GM23338 (cell line): ENCODE measurements around the gene RFX7. TPM values are rescaled to one million over a fixed set of nuclear protein-coding genes. Genes with fewer than 3 reads are reported as not detected.

ENCODE experiments used
- ATAC-seq: fragments of 200-7000 bp; cut with Tn5 transposase; 3 replicates; pipeline ENCODE4 v1.9.1; 2020
- DNase-seq: peaks from one replicate; pipeline ENCODE4 v3.0.0-alpha.2; 2015; ENCODE audit warnings: low spot score
- H2AFZ ChIP-seq: fragments of 200-600 bp; sonication (generic); 2 replicates; pipeline ENCODE4 v1.8.0; 2016; ENCODE audit warnings: antibody characterized with exemption, mild to moderate bottlenecking, moderate library complexity
- H3F3A ChIP-seq: fragments of 200-600 bp; sonication (generic); replicated peaks from 2 replicates; pipeline ENCODE4 v1.8.0; 2017; ENCODE audit warnings: antibody characterized with exemption, mixed run types, low read depth
- H3K27ac ChIP-seq: fragments of 200-600 bp; sonication (generic); 2 replicates; pipeline ENCODE4 v1.6.1; 2016; ENCODE audit warnings: low read depth
- H3K27me3 ChIP-seq: fragments of 200-600 bp; sonication (generic); 2 replicates; pipeline ENCODE4 v1.8.0; 2016; ENCODE audit warnings: mild to moderate bottlenecking, mixed run types, moderate library complexity; ENCODE audit not compliant: insufficient read depth
- H3K36me3 ChIP-seq: fragments of 200-600 bp; sonication (generic); 2 replicates; pipeline ENCODE4 v1.8.0; 2016; ENCODE audit warnings: mild to moderate bottlenecking; ENCODE audit not compliant: insufficient read depth
- H3K4me1 ChIP-seq: fragments of 200-600 bp; sonication (generic); 2 replicates; pipeline ENCODE4 v1.8.0; 2016; ENCODE audit warnings: mild to moderate bottlenecking, moderate library complexity; ENCODE audit not compliant: insufficient read depth
- H3K4me2 ChIP-seq: fragments of 200-600 bp; sonication (generic); 2 replicates; pipeline ENCODE4 v1.7.1; 2017; ENCODE audit warnings: mixed run types
- H3K4me3 ChIP-seq: fragments of 200-600 bp; sonication (generic); 2 replicates; pipeline ENCODE4 v1.6.1; 2016; ENCODE audit warnings: mixed run types
- H3K79me2 ChIP-seq: fragments of 200-600 bp; sonication (generic); replicated peaks from 2 replicates; pipeline ENCODE4 v1.8.0; 2017; ENCODE audit warnings: mild to moderate bottlenecking; ENCODE audit not compliant: insufficient read depth
- H3K9me2 ChIP-seq: fragments of 200-600 bp; sonication (generic); 2 replicates; pipeline ENCODE4 v1.8.0; 2017; ENCODE audit not compliant: insufficient read depth
- H4K20me1 ChIP-seq: fragments of 200-600 bp; sonication (generic); replicated peaks from 2 replicates; pipeline ENCODE4 v1.8.0; 2017; ENCODE audit warnings: mild to moderate bottlenecking; ENCODE audit not compliant: insufficient read depth
- H3K27ac Mint-ChIP-seq: 2 replicates; pipeline ENCODE4 v1.8.0; 2020; ENCODE audit warnings: inconsistent platforms, mild to moderate bottlenecking, moderate library complexity, mixed read lengths
- H3K27me3 Mint-ChIP-seq: 3 replicates; pipeline ENCODE4 v1.8.0; 2022; ENCODE audit warnings: low read depth, mild to moderate bottlenecking, moderate library complexity, mixed read lengths, inconsistent platforms; ENCODE audit not compliant: insufficient read depth, poor library complexity
- H3K36me3 Mint-ChIP-seq: 3 replicates; pipeline ENCODE4 v1.8.0; 2021; ENCODE audit warnings: low read depth, mild to moderate bottlenecking, inconsistent platforms, moderate library complexity, mixed read lengths
- H3K4me1 Mint-ChIP-seq: 3 replicates; pipeline ENCODE4 v1.8.0; 2020; ENCODE audit warnings: mild to moderate bottlenecking, inconsistent platforms, mixed read lengths
- H3K4me3 Mint-ChIP-seq: 3 replicates; pipeline ENCODE4 v1.8.0; 2021; ENCODE audit warnings: moderate library complexity, mild to moderate bottlenecking, inconsistent platforms, mixed read lengths
- H3K9me3 Mint-ChIP-seq: 3 replicates; pipeline ENCODE4 v1.8.0; 2020; ENCODE audit warnings: moderate library complexity, mild to moderate bottlenecking, inconsistent platforms, mixed read lengths
- CREB1 ChIP-seq: fragments of 250-450 bp; sonication (Bioruptor Pico); IDR thresholded peaks from 2 replicates; pipeline ENCODE4 v1.5.0; 2020; ENCODE audit warnings: low read depth, mild to moderate bottlenecking, moderate library complexity
- ETS1 ChIP-seq: IDR thresholded peaks from 2 replicates; pipeline ENCODE4 v1.6.1; 2016; ENCODE audit warnings: antibody characterized with exemption
- EZH2 ChIP-seq: fragments of 200-600 bp; sonication (generic); IDR thresholded peaks from one replicate; pipeline ENCODE4 v1.8.0; 2017; ENCODE audit warnings: antibody characterized with exemption, mild to moderate bottlenecking, low read depth; ENCODE audit not compliant: unreplicated experiment
- EZH2phosphoT487 ChIP-seq: fragments of 200-600 bp; sonication (generic); IDR thresholded peaks from one replicate; pipeline ENCODE4 v1.8.1; 2018; ENCODE audit warnings: antibody characterized with exemption; ENCODE audit not compliant: unreplicated experiment
- JUNB ChIP-seq: IDR thresholded peaks from one replicate; pipeline ENCODE4 v1.6.1; 2016; ENCODE audit warnings: antibody characterized with exemption; ENCODE audit not compliant: unreplicated experiment
- NANOG ChIP-seq: IDR thresholded peaks from 2 replicates; pipeline ENCODE4 v1.6.1; 2016; ENCODE audit warnings: antibody characterized with exemption, borderline replicate concordance
- POLR2AphosphoS5 ChIP-seq: IDR thresholded peaks from 2 replicates; pipeline ENCODE4 v1.6.1; 2016; ENCODE audit warnings: antibody characterized with exemption, low read depth
- ZNF331 ChIP-seq: fragments of 250-450 bp; sonication (Bioruptor Pico); IDR thresholded peaks from 2 replicates; pipeline ENCODE4 v1.5.0; 2020; ENCODE audit warnings: low read depth, mild to moderate bottlenecking, moderate library complexity
- ZNF462 ChIP-seq: fragments of 250-450 bp; sonication (Bioruptor Pico); IDR thresholded peaks from 2 replicates; pipeline ENCODE4 v1.5.0; 2020; ENCODE audit warnings: mild to moderate bottlenecking, moderate library complexity
- polyA plus RNA-seq: library from polyadenylated mRNA; unstranded; fragments of >200 nt; fragmentation: Nextera tagmentation; extraction: Ambion mirVana; gene quantifications from 2 replicates; pipeline ENCODE4 v1.2.1, GENCODE V29; 2016
- small RNA-seq: library from RNA; depleted of rRNA; stranded (forward); fragments of <200 nt; gene quantifications from one replicate; pipeline ENCODE3, GENCODE V24; 2014; ENCODE audit warnings: low replicate concordance
- total RNA-seq: library from RNA; depleted of rRNA; stranded (reverse); fragments of >200 nt; shearing (Covaris generic); gene quantifications from 2 replicates; pipeline ENCODE4 v1.2.3, GENCODE V29; 2014; rRNA removed

RFX7 gene
- total and polyA plus RNA-seq, 2 experiments from 2014 or later = 17.6 to 33.6 TPM

GRCh38 chr15:56038015-56038414 is 205.7 kb downstream of the RFX7 start:
- Mint-ChIP-seq H3K27me3 (peaks cover 4% of the 10 kb centered on the region), H3K9me3 (no peaks in the 10 kb centered on the region), H3K36me3 (no peaks in the 10 kb centered on the region), H3K4me3 (no peak overlapping the region), H3K27ac (no peak overlapping the region), H3K4me1 (peaks cover 7% of the 10 kb centered on the region)
- H3K79me2 ChIP-seq = no peaks in the 10 kb centered on the region
- no peaks in the 10 kb centered on the region for H3K36me3 ChIP-seq
- no peak overlapping the region for H3K4me3 ChIP-seq
- TF ChIP-seq EZH2phosphoT487 = no peak
- no peak for TF ChIP-seq NANOG
- TF ChIP-seq ZNF462 = no peak
- TF ChIP-seq CREB1 (CRISPR knock-in tag) = no peak
- TF ChIP-seq JUNB = no peak
- TF ChIP-seq ETS1 = no peak
- no peak for TF ChIP-seq EZH2
- TF ChIP-seq POLR2AphosphoS5 = no peak
- TF ChIP-seq ZNF331 (CRISPR knock-in tag) = no peak
- 0 out of 2 replicates have a peak, but pooled peaks cover 4% of the 10 kb centered on the region for H3K9me2 ChIP-seq
- no peak overlapping the region for H3K4me2 ChIP-seq
- no peak for DNase-seq
- H4K20me1 ChIP-seq = no peaks in the 10 kb centered on the region
- H3K27ac ChIP-seq = no peak overlapping the region
- no peak overlapping the region for H2AFZ ChIP-seq
- no peaks in the 10 kb centered on the region for H3F3A ChIP-seq
- ATAC-seq = no peak
- H3K4me1 ChIP-seq = 0 out of 2 replicates have a peak, but pooled peaks cover 1% of the 10 kb centered on the region
- no peaks in the 10 kb centered on the region for H3K27me3 ChIP-seq

Small RNA genes within 50 kb of the gene (small RNA-seq; reads per million reads assigned to genes)
- not detected for gene CD24P2
- gene RNU6-1287P = not detected

Other genes with a start within 250 kb of the RFX7 start
- 13.9 and 19.6 TPM in 2 replicates for gene TEX9, start 121.5 kb upstream of the RFX7 start, total RNA-seq
- 16.1 and 21.8 TPM in 2 replicates for gene TEX9, start 121.5 kb upstream of the RFX7 start, polyA plus RNA-seq
- gene MNS1, start 221.3 kb upstream of the RFX7 start, total RNA-seq = 2.9 and 8.9 TPM in 2 replicates
- gene MNS1, start 221.3 kb upstream of the RFX7 start, polyA plus RNA-seq = 13.8 and 16.9 TPM in 2 replicates